Muscle layer of duodenum (tissue), 2 donors: ENCODE data around the gene SLC4A1AP.
"Not testable (repeated sequence)": the region's sequence is repeated elsewhere in the genome, so short reads cannot be mapped to it uniquely, and the experiment has no call there.

Experiments
- H3K27ac ChIP-seq: one replicate; pipeline ENCODE4 v1.7.0; 2013; ENCODE audit warnings: mild to moderate bottlenecking, low read length
- H3K27me3 ChIP-seq: one replicate; pipeline ENCODE4 v1.7.0; 2013; ENCODE audit warnings: low read depth, mild to moderate bottlenecking, control low read depth, low read length
- H3K36me3 ChIP-seq, 2 donors: one replicate each; pipeline ENCODE4 v1.7.0; 2013; ENCODE audit warnings: low read length in 2 of 2, control low read depth in 1 of 2, mild to moderate bottlenecking in 1 of 2; ENCODE audit not compliant: insufficient read depth in 2 of 2, control insufficient read depth in 1 of 2
- H3K4me1 ChIP-seq, 2 donors: one replicate each; pipeline ENCODE4 v1.7.0; 2013; ENCODE audit warnings: low read length in 2 of 2, mild to moderate bottlenecking in 2 of 2, control low read depth in 1 of 2, moderate library complexity in 1 of 2; ENCODE audit not compliant: insufficient read depth in 2 of 2, control insufficient read depth in 1 of 2
- H3K4me3 ChIP-seq, 2 donors: one replicate each; pipeline ENCODE4 v1.7.0; 2013; ENCODE audit warnings: low read length in 2 of 2, low read depth in 1 of 2, mild to moderate bottlenecking in 1 of 2
- H3K9me3 ChIP-seq, 2 donors: one replicate each; pipeline ENCODE4 v1.7.0; 2013; ENCODE audit warnings: low read length in 2 of 2, control low read depth in 1 of 2, mild to moderate bottlenecking in 1 of 2; ENCODE audit not compliant: control insufficient read depth in 1 of 2
- donor health status: healthy.

Gene SLC4A1AP

DNA sequence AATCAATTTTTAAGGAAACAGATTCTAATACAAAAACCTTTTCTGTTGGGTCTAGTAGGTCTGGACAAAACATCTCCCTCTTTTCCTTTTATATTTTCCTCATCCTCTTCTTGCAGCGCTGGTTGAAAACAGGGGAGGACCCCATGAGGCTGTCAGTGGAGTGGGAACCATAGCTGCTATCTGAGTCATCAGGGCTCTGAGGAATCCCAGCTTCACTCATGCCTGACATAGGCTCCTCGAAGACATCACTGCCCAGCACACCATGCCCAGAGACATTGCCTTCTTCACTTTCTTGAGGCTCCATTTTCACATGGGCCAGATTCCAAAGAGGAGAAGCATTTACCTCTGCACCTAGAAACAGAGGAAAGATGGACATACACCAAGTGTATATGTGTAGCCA is 10.3 kb upstream of the SLC4A1AP start:
- Histone ChIP-seq H3K27me3 (no peaks in the 10 kb centered on the region), H3K4me3 (no peak overlapping the region), H3K9me3 (no peaks in the 10 kb centered on the region), H3K36me3 (peaks cover 62 to 93% of the 10 kb centered on the region in 2 donors), H3K4me1 (no peaks in the 10 kb centered on the region), H3K27ac (no peak overlapping the region)

GRCh38 chr2:27655155-27655951 is 8.3 kb upstream of the SLC4A1AP start:
- no peak overlapping the region for H3K27ac ChIP-seq
- no peaks in the 10 kb centered on the region for H3K4me1 ChIP-seq
- H3K36me3 ChIP-seq, result peaks cover 58 to 87% of the 10 kb centered on the region in 2 donors
- no peaks in the 10 kb centered on the region for H3K27me3 ChIP-seq
- no peaks in the 10 kb centered on the region for H3K9me3 ChIP-seq
- no peak overlapping the region for H3K4me3 ChIP-seq

- Histone ChIP-seq H3K9me3 (no peaks in the 10 kb centered on the region), H3K4me3 (no peak overlapping the region), H3K27ac (no peak overlapping the region), H3K36me3 (peaks cover 31 to 51% of the 10 kb centered on the region in 2 donors), H3K27me3 (no peaks in the 10 kb centered on the region), H3K4me1 (peaks cover 18 to 31% of the 10 kb centered on the region in 2 donors)
These were observed 2.3 kb upstream of the SLC4A1AP start for GRCh38 chr2:27661371-27661770.

GRCh38 chr2:27664154-27664574 is 475 bp downstream of the SLC4A1AP start:
- Histone ChIP-seq H3K9me3 (no peaks in the 10 kb centered on the region), H3K36me3 (peaks cover 29 to 49% of the 10 kb centered on the region in 2 donors), H3K27me3 (no peaks in the 10 kb centered on the region), H3K4me1 (peaks cover 18 to 31% of the 10 kb centered on the region in 2 donors), H3K4me3 (peak overlapping the region; percentile 96 to 99), H3K27ac (peak overlapping the region; percentile 96)

DNA sequence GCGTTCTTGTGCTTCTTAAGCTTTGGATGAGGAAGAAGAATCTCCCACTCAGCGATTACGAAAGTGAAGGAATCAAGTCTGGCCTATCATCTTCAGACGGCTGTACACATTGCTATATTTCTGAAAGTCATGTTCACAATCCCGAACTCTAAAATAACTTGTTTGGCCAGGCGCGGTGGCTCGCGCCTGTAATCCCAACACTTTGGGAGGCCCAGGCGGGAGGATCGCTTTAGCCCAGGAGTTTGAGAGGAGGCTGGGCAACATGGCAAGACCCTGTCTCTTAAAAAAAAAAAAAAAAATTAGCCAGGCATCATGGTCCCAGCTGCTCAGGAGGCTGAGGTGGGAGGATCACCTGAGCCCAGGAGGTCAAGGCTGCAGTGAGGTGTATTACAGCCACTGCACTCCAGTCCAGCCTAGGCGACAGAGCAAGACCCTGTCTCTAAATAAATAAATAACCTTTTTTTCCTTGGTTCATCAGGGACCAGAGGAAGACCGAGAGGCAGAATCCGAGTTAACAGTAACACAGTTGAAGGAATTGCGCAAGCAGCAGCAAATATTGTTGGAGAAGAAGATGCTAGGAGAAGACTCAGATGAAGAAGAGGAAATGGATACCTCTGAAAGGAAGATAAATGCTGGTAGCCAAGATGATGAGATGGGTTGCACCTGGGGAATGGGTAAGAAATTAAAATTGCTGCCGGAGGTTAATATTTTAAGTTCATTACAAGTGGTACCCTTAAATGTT is 1.1 kb downstream of the SLC4A1AP start:
- peaks cover 27 to 48% of the 10 kb centered on the region in 2 donors for H3K36me3 ChIP-seq
- H3K27ac ChIP-seq, result no peak overlapping the region
- H3K9me3 ChIP-seq, result no peaks in the 10 kb centered on the region
- peak overlapping the region; percentile 96 to 99 for H3K4me3 ChIP-seq
- peaks cover 18 to 31% of the 10 kb centered on the region in 2 donors for H3K4me1 ChIP-seq
- H3K27me3 ChIP-seq, result no peaks in the 10 kb centered on the region

GRCh38 chr2:27667446-27667845 is 3.8 kb downstream of the SLC4A1AP start:
- Histone ChIP-seq H3K27me3 (no peaks in the 10 kb centered on the region), H3K4me1 (peaks cover 13 to 24% of the 10 kb centered on the region in 2 donors), H3K36me3 (peaks cover 23 to 48% of the 10 kb centered on the region in 2 donors), H3K27ac (no peak overlapping the region), H3K9me3 (no peaks in the 10 kb centered on the region), H3K4me3 (no peak overlapping the region)

GRCh38 chr2:27671235-27671634 is 7.5 kb downstream of the SLC4A1AP start:
- Histone ChIP-seq H3K4me3 (no peak overlapping the region), H3K27me3 (no peaks in the 10 kb centered on the region), H3K36me3 (peaks cover 36 to 65% of the 10 kb centered on the region in 2 donors), H3K9me3 (no peaks in the 10 kb centered on the region), H3K27ac (no peak overlapping the region), H3K4me1 (no peaks in the 10 kb centered on the region)

DNA sequence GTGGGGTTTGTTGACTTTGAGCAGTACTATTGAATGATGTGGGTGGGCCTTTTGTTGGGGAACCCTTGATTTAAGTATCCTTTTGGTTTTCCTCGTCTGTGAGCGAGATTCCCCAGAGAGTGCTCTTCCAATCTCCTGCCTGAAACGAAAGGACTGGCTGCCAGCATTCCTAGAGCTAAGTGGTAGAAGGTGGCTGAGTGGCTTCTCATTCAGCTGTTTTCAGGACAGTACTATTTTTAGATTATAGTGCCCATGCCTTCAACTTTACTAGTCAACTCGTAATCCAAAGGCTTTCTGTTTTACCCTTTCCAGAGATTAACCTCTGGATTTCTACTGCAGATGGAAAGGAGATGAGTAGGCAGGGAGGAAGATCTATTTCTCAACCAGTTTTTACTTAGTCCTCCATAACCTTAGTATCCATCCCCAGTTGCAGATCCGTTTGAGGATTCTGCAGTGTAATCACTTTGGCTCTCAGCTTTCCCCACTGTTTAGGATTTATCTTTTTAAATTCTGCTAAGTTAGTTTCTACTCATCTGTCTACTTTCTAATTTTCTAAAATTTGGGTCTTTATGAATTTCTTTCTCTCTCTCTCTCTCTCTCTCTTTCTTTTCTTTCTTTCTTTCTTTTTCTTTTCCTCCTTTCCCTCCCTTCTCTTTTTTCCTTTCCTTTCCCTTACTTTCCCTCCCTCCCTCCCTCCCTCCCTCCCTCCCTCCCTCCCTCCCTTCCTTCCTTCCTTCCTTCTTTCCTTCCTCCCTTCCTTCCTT is 9.2 kb downstream of the SLC4A1AP start:
- Histone ChIP-seq H3K4me3 (no peak overlapping the region), H3K36me3 (peaks cover 48 to 71% of the 10 kb centered on the region in 2 donors), H3K27me3 (no peaks in the 10 kb centered on the region), H3K4me1 (no peaks in the 10 kb centered on the region), H3K9me3 (no peaks in the 10 kb centered on the region), H3K27ac (no peak overlapping the region)

DNA sequence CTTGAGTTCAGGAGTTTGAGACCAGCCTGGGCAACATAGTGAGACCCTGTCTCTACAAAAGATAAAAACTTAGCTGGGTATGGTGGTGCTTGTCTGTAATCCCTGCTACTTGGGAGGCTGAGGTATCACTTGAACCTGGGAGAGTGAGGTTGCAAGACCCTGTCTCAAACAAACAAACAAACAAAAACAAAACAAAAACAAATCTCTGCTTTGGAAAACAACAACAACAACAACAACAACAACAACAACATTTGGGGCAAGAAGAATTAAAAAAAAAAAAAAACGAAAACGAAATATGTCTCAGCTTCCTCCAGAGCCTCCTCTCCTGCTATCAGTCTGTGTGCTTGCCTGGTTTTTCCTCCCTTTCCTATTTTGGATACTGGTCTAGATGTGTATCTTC is 16.9 kb downstream of the SLC4A1AP start:
- H3K9me3 ChIP-seq, result no peaks in the 10 kb centered on the region
- peaks cover 0 to 4% of the 10 kb centered on the region in 2 donors for H3K4me1 ChIP-seq
- H3K4me3 ChIP-seq, result no peak overlapping the region
- H3K27me3 ChIP-seq, result no peaks in the 10 kb centered on the region
- H3K27ac ChIP-seq, result no peak overlapping the region
- peaks cover 50 to 71% of the 10 kb centered on the region in 2 donors for H3K36me3 ChIP-seq

DNA sequence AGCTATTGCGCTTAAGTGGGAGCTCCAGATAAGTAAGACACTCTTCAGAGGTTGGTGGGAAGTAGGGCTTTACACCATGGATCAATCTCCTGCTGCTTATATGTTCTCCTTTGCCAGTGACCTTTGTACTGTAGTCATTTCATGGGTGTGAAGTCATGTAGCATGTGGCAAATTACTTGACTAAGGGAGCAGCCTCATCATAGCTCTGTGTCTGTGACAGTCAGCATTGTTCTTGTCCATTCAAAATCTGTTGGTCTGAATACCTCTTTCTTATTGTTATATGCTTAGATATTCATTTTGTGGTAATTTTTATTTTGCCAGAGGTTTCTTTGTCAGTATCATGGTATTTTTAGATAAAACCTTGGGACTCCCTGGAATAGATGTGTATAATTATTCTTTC is 18.2 kb downstream of the SLC4A1AP start:
- peaks cover 0 to 4% of the 10 kb centered on the region in 2 donors for H3K4me1 ChIP-seq
- H3K36me3 ChIP-seq, result peaks cover 48 to 67% of the 10 kb centered on the region in 2 donors
- no peaks in the 10 kb centered on the region for H3K9me3 ChIP-seq
- H3K4me3 ChIP-seq, result no peak overlapping the region
- H3K27ac ChIP-seq, result peak overlapping the region; percentile 66
- no peaks in the 10 kb centered on the region for H3K27me3 ChIP-seq

- not testable (repeated sequence) for H3K9me3 ChIP-seq, H3K4me3 ChIP-seq, H3K27me3 ChIP-seq, H3K4me1 ChIP-seq
- H3K36me3 ChIP-seq, result peaks cover 44 to 67% of the 10 kb centered on the region in 2 donors
- peak overlapping the region; percentile 68 for H3K27ac ChIP-seq
These were observed 18.7 kb downstream of the SLC4A1AP start for GRCh38 chr2:27682334-27682771.
